Hypothalamus (tissue), 51 donors: Measurements from ENCODE around the gene HOXB2.

Experiments used
- DNase-seq, 51 donors: peaks; one replicate each; lab custom pipeline; 2025; lab: John Stamatoyannopoulos, UW

HOXB2 gene

DNA sequence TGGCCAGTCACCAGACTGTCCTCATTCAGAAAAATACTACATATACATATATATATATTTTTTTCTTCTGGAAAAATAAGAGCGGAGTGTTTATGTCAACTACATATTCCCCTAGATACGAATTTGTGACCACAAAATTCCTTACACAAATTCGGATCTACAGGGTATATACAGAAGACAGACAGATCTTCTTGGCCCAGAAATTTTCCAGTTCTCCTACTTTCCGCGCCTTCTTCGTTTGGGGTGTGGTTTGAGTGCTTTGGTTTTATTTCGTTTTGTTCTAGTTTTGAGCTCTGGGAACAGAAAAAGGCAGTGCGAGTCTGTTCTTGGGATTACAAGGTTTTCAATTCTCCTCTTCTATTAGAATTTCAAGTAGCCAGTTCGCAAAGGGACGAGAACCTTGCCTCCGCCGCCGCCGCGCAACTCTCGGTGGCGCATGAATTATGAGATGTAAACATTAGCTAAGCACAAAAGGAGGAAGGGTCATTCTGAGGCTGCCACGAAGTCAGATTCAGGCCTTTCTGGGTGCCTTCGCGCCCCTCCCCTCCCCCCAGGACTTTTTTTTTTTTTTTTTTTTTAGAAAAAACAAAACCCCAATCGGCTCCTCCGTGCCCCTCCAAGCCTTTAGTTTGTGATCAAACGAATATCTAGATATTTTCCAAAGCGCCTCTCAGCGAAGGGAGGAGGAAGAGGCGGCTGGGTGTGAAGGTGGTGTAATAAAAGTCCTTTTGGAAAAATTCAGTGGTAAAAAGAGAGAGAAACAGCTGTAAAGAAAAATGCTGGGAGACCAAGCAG lies 35.0 kb upstream of the HOXB2 start:
- no peak for DNase-seq

DNA sequence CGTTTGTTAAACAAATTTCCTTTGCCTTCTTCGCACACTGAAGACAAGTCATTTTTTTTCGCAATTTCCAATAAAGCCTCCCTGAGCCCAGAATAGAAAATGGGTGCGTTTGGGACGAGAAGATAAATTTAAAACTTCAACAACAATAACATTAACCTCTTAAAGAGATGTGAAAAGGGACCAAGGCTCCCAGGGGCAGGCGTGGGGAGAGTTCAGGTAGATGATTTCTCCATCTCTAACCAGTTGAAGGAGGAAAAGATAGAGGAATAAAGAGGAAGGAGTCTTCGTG lies 34.5 kb upstream of the HOXB2 start:
- DNase-seq: no peak

- no peak for DNase-seq
These were observed 33.9 kb upstream of the HOXB2 start for GRCh38 chr17:48578616-48579470.

DNA sequence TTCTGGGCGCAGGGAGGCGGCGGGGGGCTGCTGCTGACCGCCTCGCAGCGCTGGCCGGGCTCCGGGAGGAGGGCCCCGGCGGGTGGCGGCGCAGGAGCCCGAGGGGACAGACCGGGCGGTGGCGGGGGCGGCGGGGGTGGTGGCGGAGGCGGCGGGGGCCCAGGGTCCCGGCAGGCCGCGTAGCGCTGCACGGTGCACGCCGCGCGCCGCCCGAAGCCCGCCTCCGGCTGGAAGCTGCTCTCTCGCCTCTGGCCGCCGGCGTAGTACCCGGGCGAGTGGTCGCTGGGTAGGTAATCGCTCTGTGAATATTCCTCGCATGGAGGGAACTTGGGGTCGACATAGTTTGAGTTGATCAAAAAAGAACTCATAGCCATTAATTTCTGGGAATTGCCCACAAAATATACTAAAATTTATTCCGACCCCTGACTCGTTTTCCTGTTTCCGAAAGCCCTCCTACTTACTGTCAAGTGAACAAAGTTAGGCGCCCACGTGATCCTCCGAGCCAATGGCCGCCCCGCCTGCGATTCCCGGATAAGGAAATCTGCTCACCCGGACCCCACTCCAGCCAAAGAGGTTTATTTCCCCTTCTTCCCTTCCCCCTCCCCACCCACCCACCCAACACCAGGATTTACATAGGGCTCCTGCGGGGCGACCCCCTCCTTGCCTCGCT lies 33.2 kb upstream of the HOXB2 start, which contains the start of gene HOXB4:
Gene HOXB4, minus strand, starts transcription at position 405 of the 670 bp plus-strand sequence. Its CDS starts 31 bp downstream, at position 374.
- DNase-seq: peak in 3 of 51 donors; percentile 1 to 10 (median 2)

- no peak for DNase-seq
These were observed 32.5 kb upstream of the HOXB2 start for GRCh38 chr17:48577330-48577945.

- DNase-seq: no peak
These were observed 31.8 kb upstream of the HOXB2 start for GRCh38 chr17:48576479-48577309.

DNA sequence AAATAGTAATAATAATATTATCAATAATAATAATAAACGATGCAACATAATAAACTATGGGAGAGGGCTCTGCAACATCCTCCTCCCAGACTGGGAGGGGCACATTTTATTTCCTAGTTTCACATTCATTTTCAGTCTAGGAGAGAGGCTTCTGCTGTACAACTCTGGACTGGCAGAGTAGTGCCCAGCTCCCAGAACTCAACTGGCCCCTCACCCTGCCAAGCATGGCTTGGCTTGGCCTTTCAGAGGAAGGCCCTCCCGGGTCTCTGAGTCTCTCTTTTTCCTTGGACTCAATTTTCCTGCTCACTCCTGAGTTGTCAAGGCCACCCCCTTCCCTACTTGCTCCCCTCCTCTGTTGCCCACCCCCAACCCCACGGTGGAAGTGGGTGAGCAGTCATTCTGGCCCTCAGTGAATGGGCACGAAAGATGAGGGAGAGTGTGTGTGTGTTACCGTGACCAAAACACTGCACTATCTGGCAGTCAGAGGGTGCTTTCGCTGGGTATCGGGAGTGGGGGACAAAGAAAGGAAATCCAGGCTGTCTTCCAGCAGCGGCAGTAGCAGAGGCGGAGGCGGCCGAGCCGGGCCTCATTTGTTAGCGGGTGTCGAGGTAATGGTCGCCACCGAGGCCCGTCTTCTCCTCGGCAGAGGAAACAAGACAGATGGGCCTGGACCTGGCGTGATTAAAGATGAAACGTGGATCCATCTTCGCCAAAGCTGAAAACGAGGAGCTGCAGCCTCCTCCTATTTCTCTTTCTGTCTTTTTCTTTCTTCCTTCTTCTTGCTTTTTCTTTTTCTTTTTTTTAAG lies 31.0 kb upstream of the HOXB2 start:
- no peak for DNase-seq

- DNase-seq: no peak
These were observed 30.2 kb upstream of the HOXB2 start for GRCh38 chr17:48575066-48575582.

GRCh38 chr17:48574505-48575065 lies 29.7 kb upstream of the HOXB2 start:
- no peak for DNase-seq

- no peak for DNase-seq
These were observed 27.0 kb upstream of the HOXB2 start for GRCh38 chr17:48571826-48572417.

- no peak for DNase-seq
These were observed 26.3 kb upstream of the HOXB2 start for GRCh38 chr17:48571024-48571818.

- DNase-seq: no peak
These were observed 25.6 kb upstream of the HOXB2 start for GRCh38 chr17:48570325-48571023.

GRCh38 chr17:48569674-48570324 lies 24.9 kb upstream of the HOXB2 start:
- no peak for DNase-seq

DNA sequence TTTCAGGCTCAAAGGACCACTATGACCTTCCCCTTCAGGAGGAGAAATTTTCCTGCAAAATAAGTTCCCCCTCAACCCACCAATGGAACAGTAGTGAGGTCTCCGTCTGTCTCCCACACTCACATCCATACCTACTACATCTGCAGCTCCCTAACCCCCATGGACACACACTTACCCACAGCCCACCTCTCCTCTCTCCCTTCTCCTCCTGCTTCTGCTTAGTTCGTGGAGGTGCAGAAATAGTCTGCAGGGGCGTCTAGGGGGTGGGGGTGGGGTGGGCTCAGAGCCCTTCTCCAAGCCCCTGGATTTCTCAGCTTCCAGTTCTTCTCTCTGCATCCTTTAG lies 24.3 kb upstream of the HOXB2 start:
- no peak for DNase-seq

- DNase-seq: no peak
These were observed 23.8 kb upstream of the HOXB2 start for GRCh38 chr17:48568499-48569239.
